Esophagus muscularis mucosa (tissue), 4 donors: ENCODE data around the gene ISCA2. TPM values are rescaled to one million over a fixed set of nuclear protein-coding genes. Genes with fewer than 3 reads are reported as not detected.

ENCODE experiments used
- DNase-seq: peaks from one replicate; pipeline ENCODE4 v3.0.0-alpha.2; 2017; ENCODE audit errors: extremely low spot score
- H3K27ac ChIP-seq, 4 donors: fragments of 200-600 bp; sonication (generic); replicated peaks in 1 of 4; 1 replicate in 3 of 4; 2 replicates in 1 of 4; pipeline ENCODE4 v1.5.1; 2016 to 2019; ENCODE audit warnings: mild to moderate bottlenecking in 1 of 4
- H3K27me3 ChIP-seq, 4 donors: fragments of 200-600 bp; sonication (generic); one replicate each; pipeline versions ENCODE4 v1.5.1 to v1.6.0; 2016 to 2019
- H3K36me3 ChIP-seq, 4 donors: fragments of 200-600 bp; sonication (generic); one replicate each; pipeline ENCODE4 v1.5.1; 2016 to 2019
- H3K4me1 ChIP-seq, 4 donors: fragments of 200-600 bp; sonication (generic); one replicate each; pipeline ENCODE4 v1.5.1; 2016 to 2019
- H3K4me3 ChIP-seq, 4 donors: fragments of 200-600 bp; sonication (generic); 1 replicate in 2 of 4; 2 replicates in 2 of 4; pipeline ENCODE4 v1.5.1; 2016 to 2019; ENCODE audit warnings: mild to moderate bottlenecking in 4 of 4, moderate library complexity in 1 of 4
- H3K9me3 ChIP-seq, 4 donors: fragments of 200-600 bp; sonication (generic); 1 replicate in 3 of 4; 2 replicates in 1 of 4; pipeline ENCODE4 v1.5.1; 2016 to 2019
- EP300 ChIP-seq: sonication (generic); formaldehyde crosslinking; IDR thresholded peaks from one replicate; pipeline ENCODE4 v1.6.1; 2017; ENCODE audit warnings: antibody characterized with exemption
- POLR2A ChIP-seq: fragments of 450-650 bp; IDR thresholded peaks from one replicate; pipeline ENCODE4 v1.6.1; 2017; ENCODE audit warnings: antibody characterized with exemption, moderate library complexity, mild to moderate bottlenecking, low read depth
- POLR2AphosphoS5 ChIP-seq, 2 donors: sonication (generic); formaldehyde crosslinking; IDR thresholded peaks; one replicate each; pipeline ENCODE4 v1.6.1; 2017; ENCODE audit warnings: antibody characterized with exemption in 2 of 2
- WGBS: methylation state at CpG from one replicate; pipeline ENCODE4 v1.1.5; 2018; 5-methylcytosine and 5-hydroxymethylcytosine counted together
- intact Hi-C: fragments of 100-400 bp; cut with DNase I; formaldehyde crosslinking; loops from one replicate; pipeline ENCODE4 v1.15.1; 2023
- total RNA-seq, 4 donors: library from RNA; depleted of rRNA; stranded (reverse); fragments of >200 nt; gene quantifications; one replicate each; pipeline versions ENCODE4 v1.1.0 to v1.2.1, GENCODE V29; 2016
- TF ChIP-seq, protein P1 (sequence below), 3 experiments: fragments of 200-600 bp in 2 of 3; fragments of 450-650 bp in 1 of 3; sonication (generic) in 2 of 3; IDR thresholded peaks; one replicate each; pipeline ENCODE4 v1.5.1; 2017 to 2019; ENCODE audit warnings: antibody characterized with exemption in 3 of 3, mild to moderate bottlenecking in 2 of 3, moderate library complexity in 1 of 3

Gene ISCA2
- total RNA-seq, 4 donors from 2014 or later, result 5.8 to 20.4 (median 15.1) TPM

DNA sequence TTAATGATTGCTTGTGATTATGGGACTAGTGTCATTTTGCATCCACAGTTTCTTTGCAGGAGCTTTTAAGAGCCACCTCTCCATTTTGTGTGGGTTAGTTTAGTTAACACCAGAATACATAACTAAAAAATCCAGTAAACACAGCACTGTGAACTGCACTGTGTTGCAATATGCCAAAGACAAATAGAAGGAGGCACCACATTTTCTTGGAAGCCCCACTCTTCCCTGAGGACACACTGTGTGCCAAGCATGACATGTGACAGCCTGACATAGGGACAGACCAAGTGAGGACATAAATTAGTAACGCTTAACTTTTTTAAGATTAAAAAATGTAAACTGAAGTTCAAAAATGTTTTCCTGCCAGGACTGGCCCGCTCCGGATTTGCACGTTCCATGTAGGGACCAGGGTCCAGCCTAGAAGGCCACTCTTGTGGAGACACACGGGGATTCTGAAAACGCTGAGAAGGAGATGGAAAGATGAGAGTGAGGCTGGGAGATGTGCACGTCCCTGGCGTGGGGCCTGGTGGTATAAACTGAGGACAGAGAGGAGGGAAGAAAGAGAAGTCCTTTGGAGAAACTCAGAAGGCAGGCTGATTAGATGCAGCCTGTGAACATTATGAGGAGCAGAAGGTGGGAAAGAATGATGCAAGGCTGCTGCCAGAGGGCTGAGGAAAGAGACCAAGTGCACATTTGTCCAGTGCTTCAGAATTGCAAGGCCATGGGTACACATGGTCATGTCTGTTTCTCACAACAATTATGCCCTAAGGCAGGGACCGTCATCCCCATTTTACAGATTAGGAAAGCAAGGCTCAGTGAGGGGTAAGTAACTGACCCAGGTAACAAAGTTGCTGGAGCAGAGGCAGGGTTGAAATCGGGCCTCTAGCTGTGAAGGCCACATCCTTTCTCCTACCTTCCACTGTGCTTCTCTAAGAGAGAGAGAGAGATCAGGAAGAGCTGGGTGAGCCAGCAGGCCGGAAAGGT lies 45.1 kb downstream of the ISCA2 start:
- TF ChIP-seq POLR2A (no peak), EP300 (no peak), POLR2AphosphoS5 (IDR thresholded peaks at IDR 0.05) (no peak)
- TF ChIP-seq, protein P1, sequence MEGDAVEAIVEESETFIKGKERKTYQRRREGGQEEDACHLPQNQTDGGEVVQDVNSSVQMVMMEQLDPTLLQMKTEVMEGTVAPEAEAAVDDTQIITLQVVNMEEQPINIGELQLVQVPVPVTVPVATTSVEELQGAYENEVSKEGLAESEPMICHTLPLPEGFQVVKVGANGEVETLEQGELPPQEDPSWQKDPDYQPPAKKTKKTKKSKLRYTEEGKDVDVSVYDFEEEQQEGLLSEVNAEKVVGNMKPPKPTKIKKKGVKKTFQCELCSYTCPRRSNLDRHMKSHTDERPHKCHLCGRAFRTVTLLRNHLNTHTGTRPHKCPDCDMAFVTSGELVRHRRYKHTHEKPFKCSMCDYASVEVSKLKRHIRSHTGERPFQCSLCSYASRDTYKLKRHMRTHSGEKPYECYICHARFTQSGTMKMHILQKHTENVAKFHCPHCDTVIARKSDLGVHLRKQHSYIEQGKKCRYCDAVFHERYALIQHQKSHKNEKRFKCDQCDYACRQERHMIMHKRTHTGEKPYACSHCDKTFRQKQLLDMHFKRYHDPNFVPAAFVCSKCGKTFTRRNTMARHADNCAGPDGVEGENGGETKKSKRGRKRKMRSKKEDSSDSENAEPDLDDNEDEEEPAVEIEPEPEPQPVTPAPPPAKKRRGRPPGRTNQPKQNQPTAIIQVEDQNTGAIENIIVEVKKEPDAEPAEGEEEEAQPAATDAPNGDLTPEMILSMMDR (IDR thresholded peaks at IDR 0.05), result no peak
- Histone ChIP-seq H3K9me3 (no peaks in the 10 kb centered on the region), H3K27me3 (no peaks in the 10 kb centered on the region), H3K4me1 (no peaks in the 10 kb centered on the region), H3K4me3 (no peak overlapping the region), H3K36me3 (no peaks in the 10 kb centered on the region), H3K27ac (no peak overlapping the region)
- intact Hi-C loops, result no loop called here
- WGBS, result 92% methylated on average over 11 of the region's 11 CpGs
- no peak for DNase-seq

DNA sequence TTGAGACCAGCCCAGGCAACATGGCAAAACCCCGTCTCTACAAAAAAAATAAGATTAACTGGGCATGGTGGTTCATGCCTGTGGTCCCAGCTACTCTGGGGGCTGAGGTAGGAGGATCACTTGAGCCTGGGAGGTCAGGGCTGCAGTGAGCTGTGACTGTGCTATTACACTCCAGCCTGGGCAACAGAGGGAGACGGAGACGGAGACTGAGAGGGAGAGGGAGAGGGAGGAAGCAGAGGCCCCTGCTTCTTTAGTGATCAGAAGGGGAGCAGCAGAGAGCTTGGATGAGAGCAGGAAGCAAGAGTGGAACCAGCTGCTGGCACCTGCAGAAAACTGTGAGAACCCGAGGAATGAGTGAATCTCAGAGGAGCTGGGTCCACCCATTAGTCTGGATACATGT lies 45.9 kb downstream of the ISCA2 start:
- H3K27me3 ChIP-seq, result no peaks in the 10 kb centered on the region
- DNase-seq, result no peak
- intact Hi-C loops, result no loop called here
- no peaks in the 10 kb centered on the region for H3K36me3 ChIP-seq
- H3K4me3 ChIP-seq, result no peak overlapping the region
- 78% methylated on average over 4 of the region's 4 CpGs for WGBS
- no peaks in the 10 kb centered on the region for H3K4me1 ChIP-seq
- no peaks in the 10 kb centered on the region for H3K9me3 ChIP-seq
- H3K27ac ChIP-seq, result no peak overlapping the region
- TF ChIP-seq, protein P1 (IDR thresholded peaks at IDR 0.05), result no peak
- TF ChIP-seq POLR2A (no peak), EP300 (no peak), POLR2AphosphoS5 (IDR thresholded peaks at IDR 0.05) (no peak)

DNA sequence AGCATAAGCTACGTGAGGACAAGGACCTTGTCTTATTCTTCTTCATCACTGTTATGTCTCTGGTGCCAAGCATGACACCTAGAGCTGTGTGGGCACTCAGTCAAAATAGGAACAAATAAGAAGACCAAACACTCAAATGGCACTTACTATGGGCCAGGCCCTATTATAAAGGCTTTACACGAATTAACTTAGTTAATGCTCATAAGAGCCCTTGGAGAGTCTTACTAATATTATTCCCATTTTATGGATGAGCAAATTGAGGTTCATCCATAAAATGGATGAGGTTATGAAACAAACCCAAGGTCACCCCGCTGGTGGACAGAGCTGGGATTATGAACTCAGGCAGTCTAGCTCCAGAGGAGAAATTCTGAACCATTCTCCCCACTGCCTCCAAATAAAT lies 47.7 kb downstream of the ISCA2 start:
- Histone ChIP-seq H3K36me3 (no peaks in the 10 kb centered on the region), H3K27me3 (no peaks in the 10 kb centered on the region), H3K9me3 (no peaks in the 10 kb centered on the region), H3K4me3 (no peak overlapping the region), H3K27ac (no peak overlapping the region), H3K4me1 (no peaks in the 10 kb centered on the region)
- no peak for DNase-seq
- TF ChIP-seq, protein P1 (IDR thresholded peaks at IDR 0.05), result no peak
- TF ChIP-seq POLR2A (no peak), POLR2AphosphoS5 (IDR thresholded peaks at IDR 0.05) (no peak), EP300 (no peak)
- intact Hi-C loops, result no loop called here
- 95% methylated on average over 3 of the region's 3 CpGs for WGBS

DNA sequence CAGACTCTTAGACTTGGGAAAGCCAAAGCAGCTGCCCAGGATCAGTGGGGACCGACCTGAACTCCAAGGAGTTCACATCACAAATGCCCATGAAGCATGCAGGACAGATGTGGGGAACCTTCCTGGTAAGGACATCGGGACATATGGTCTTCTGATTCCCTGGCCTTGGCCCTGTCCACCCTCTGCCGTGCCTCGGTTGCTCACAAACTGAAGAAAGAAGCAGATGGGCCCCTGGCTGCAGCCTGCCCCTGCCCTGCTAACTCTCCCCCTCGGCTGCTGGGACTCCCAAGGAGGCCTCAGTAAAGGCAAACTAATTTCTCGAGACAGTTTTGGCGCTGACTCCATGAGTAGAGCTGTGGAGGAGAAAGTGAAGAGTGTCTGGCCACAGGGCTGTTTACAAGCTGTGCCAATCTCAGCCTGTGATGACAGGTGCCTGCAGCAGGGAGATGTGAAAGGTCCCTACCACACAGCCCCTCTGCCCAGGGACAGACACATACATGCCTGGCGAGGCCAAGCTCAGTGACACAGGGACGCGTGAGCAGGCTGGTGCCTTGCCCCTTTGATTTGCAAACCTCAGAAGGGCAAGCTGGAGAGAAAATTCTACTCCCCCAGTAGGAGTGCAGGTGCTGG lies 48.6 kb downstream of the ISCA2 start:
- Histone ChIP-seq H3K9me3 (no peaks in the 10 kb centered on the region), H3K4me1 (no peaks in the 10 kb centered on the region), H3K27ac (no peak overlapping the region), H3K4me3 (no peak overlapping the region), H3K36me3 (no peaks in the 10 kb centered on the region), H3K27me3 (no peaks in the 10 kb centered on the region)
- TF ChIP-seq POLR2AphosphoS5 (IDR thresholded peaks at IDR 0.05) (no peak), POLR2A (no peak), EP300 (no peak)
- TF ChIP-seq, protein P1 (IDR thresholded peaks at IDR 0.05), result no peak
- intact Hi-C loops, result no loop called here
- DNase-seq, result no peak
- 87% methylated on average over 9 of the region's 10 CpGs for WGBS
